SU-DHL-6 (cell line): ENCODE results near the gene IFFO2.

Experiments used
- H2AFZ ChIP-seq: fragments of 200-600 bp; sonication (generic); 2 replicates; pipeline ENCODE4 v1.6.1; 2014; ENCODE audit warnings: low read depth, mild to moderate bottlenecking, moderate library complexity, mixed read lengths, antibody characterized with exemption, low read length; ENCODE audit not compliant: severe bottlenecking
- H3F3A ChIP-seq: fragments of 200-600 bp; shearing (Covaris generic); 2 replicates; pipeline ENCODE4 v1.6.0; 2016; ENCODE audit warnings: antibody characterized with exemption, mild to moderate bottlenecking; ENCODE audit not compliant: insufficient read depth
- H3K27ac ChIP-seq: fragments of 200-600 bp; sonication (generic); 2 replicates; pipeline ENCODE4 v1.5.1; 2016; ENCODE audit warnings: low read depth, mild to moderate bottlenecking, low read length, moderate library complexity, mixed read lengths
- H3K27me3 ChIP-seq: fragments of 200-600 bp; sonication (generic), shearing (Covaris generic); 2 replicates; pipeline ENCODE4 v1.6.0; 2014; ENCODE audit warnings: mild to moderate bottlenecking, low read length
- H3K36me3 ChIP-seq: fragments of 200-600 bp; sonication (generic); 2 replicates; pipeline ENCODE4 v1.6.1; 2014; ENCODE audit warnings: mild to moderate bottlenecking, low read length, mixed read lengths
- H3K4me2 ChIP-seq: fragments of 300-600, 200-600 bp; shearing (Covaris generic), sonication (generic); 2 replicates; pipeline ENCODE4 v1.6.0; 2014; ENCODE audit warnings: low read length, low read depth, mild to moderate bottlenecking; ENCODE audit not compliant: poor library complexity, severe bottlenecking
- H3K4me3 ChIP-seq: fragments of 200-600 bp; sonication (generic); 2 replicates; pipeline ENCODE4 v1.5.1; 2014; ENCODE audit warnings: antibody characterized with exemption, low read length, mild to moderate bottlenecking, mixed read lengths; ENCODE audit not compliant: insufficient read depth, poor library complexity, severe bottlenecking
- H3K79me2 ChIP-seq: fragments of 200-600 bp; sonication (generic); 2 replicates; pipeline ENCODE4 v1.6.1; 2014; ENCODE audit warnings: mild to moderate bottlenecking, low read length, moderate library complexity; ENCODE audit not compliant: insufficient read depth
- H3K9ac ChIP-seq: fragments of 200-600 bp; sonication (generic); 2 replicates; pipeline ENCODE4 v1.7.0; 2014; ENCODE audit warnings: mild to moderate bottlenecking, low read length
- H3K9me2 ChIP-seq: fragments of 200-600 bp; sonication (generic); replicated peaks from 2 replicates; pipeline ENCODE4 v1.6.1; 2014; ENCODE audit warnings: low read length; ENCODE audit not compliant: insufficient read depth
- H3K9me3 ChIP-seq: fragments of 200-600 bp; sonication (generic); 2 replicates; pipeline ENCODE4 v1.6.1; 2014; ENCODE audit warnings: low read length, mixed read lengths; ENCODE audit not compliant: insufficient read depth
- H4K20me1 ChIP-seq: fragments of 200-600 bp; sonication (generic); 2 replicates; pipeline ENCODE4 v1.6.1; 2014; ENCODE audit warnings: low read depth, mild to moderate bottlenecking, antibody characterized with exemption, low read length, moderate library complexity, mixed read lengths
- CTCF ChIP-seq: fragments of 200-600 bp; sonication (generic); IDR thresholded peaks from one replicate; pipeline ENCODE4 v1.5.1; 2017; ENCODE audit warnings: antibody characterized with exemption, mild to moderate bottlenecking, low read length, moderate library complexity; ENCODE audit not compliant: insufficient read depth, poor library complexity, severe bottlenecking
- EZH2phosphoT487 ChIP-seq: fragments of 200-600 bp; sonication (generic), shearing (Covaris generic); conservative IDR thresholded peaks from 2 replicates; pipeline ENCODE4 v1.6.1; 2018; ENCODE audit warnings: mild to moderate bottlenecking, antibody characterized with exemption, low read length, moderate library complexity, mixed read lengths

The IFFO2 gene

GRCh38 chr1:18948913-18949685 is 7.4 kb downstream of the IFFO2 start:
- Histone ChIP-seq H3K9ac (no peak overlapping the region), H3K27ac (no peak overlapping the region), H3K27me3 (no peaks in the 10 kb centered on the region), H4K20me1 (no peaks in the 10 kb centered on the region), H3K4me2 (no peak overlapping the region), H3F3A (no peaks in the 10 kb centered on the region), H3K9me3 (no peaks in the 10 kb centered on the region), H3K4me3 (no peak overlapping the region), H3K9me2 (no peaks in the 10 kb centered on the region), H3K36me3 (no peaks in the 10 kb centered on the region), H2AFZ (no peak overlapping the region), H3K79me2 (no peaks in the 10 kb centered on the region)
- TF ChIP-seq CTCF (no peak), EZH2phosphoT487 (no peak)

GRCh38 chr1:18948048-18948912 is 8.2 kb downstream of the IFFO2 start:
- Histone ChIP-seq H3K9me2 (no peaks in the 10 kb centered on the region), H2AFZ (no peak overlapping the region), H4K20me1 (no peaks in the 10 kb centered on the region), H3K9me3 (no peaks in the 10 kb centered on the region), H3K27ac (no peak overlapping the region), H3F3A (no peaks in the 10 kb centered on the region), H3K9ac (no peak overlapping the region), H3K79me2 (no peaks in the 10 kb centered on the region), H3K36me3 (no peaks in the 10 kb centered on the region), H3K4me3 (no peak overlapping the region), H3K4me2 (no peak overlapping the region), H3K27me3 (no peaks in the 10 kb centered on the region)
- no peak for TF ChIP-seq CTCF
- TF ChIP-seq EZH2phosphoT487 = no peak

GRCh38 chr1:18947570-18947969 is 8.9 kb downstream of the IFFO2 start:
- H3K36me3 ChIP-seq = no peaks in the 10 kb centered on the region
- no peak overlapping the region for H3K4me3 ChIP-seq
- TF ChIP-seq EZH2phosphoT487 = no peak
- no peak for TF ChIP-seq CTCF
- no peaks in the 10 kb centered on the region for H3F3A ChIP-seq
- no peaks in the 10 kb centered on the region for H3K27me3 ChIP-seq
- no peak overlapping the region for H3K9ac ChIP-seq
- no peaks in the 10 kb centered on the region for H3K79me2 ChIP-seq
- H3K9me3 ChIP-seq = no peaks in the 10 kb centered on the region
- H3K9me2 ChIP-seq = no peaks in the 10 kb centered on the region
- H3K27ac ChIP-seq = no peak overlapping the region
- no peak overlapping the region for H2AFZ ChIP-seq
- H4K20me1 ChIP-seq = no peaks in the 10 kb centered on the region
- H3K4me2 ChIP-seq = no peak overlapping the region
